ENCODE results near the gene CACNG6.

GRCh38 chr19:53944933-53945332 is 46.5 kb upstream of the CACNG6 start:
- TF ChIP-seq, protein P1, sequence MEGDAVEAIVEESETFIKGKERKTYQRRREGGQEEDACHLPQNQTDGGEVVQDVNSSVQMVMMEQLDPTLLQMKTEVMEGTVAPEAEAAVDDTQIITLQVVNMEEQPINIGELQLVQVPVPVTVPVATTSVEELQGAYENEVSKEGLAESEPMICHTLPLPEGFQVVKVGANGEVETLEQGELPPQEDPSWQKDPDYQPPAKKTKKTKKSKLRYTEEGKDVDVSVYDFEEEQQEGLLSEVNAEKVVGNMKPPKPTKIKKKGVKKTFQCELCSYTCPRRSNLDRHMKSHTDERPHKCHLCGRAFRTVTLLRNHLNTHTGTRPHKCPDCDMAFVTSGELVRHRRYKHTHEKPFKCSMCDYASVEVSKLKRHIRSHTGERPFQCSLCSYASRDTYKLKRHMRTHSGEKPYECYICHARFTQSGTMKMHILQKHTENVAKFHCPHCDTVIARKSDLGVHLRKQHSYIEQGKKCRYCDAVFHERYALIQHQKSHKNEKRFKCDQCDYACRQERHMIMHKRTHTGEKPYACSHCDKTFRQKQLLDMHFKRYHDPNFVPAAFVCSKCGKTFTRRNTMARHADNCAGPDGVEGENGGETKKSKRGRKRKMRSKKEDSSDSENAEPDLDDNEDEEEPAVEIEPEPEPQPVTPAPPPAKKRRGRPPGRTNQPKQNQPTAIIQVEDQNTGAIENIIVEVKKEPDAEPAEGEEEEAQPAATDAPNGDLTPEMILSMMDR (conservative IDR thresholded peaks at IDR 0.05; ENCODE audit: low read length) = no peak
- TF ChIP-seq EZH2phosphoT487 (IDR thresholded peaks at IDR 0.05; ENCODE audit: borderline replicate concordance, low read depth, low read length) = no peak
